22Rv1 (cell line): ENCODE results near the gene PDE6D.

ENCODE experiments used
- H3K27ac ChIP-seq: fragments of 450-650 bp; 2 replicates; pipeline ENCODE4 v1.5.1; 2017
- CTCF ChIP-seq: fragments of 450-650 bp; IDR thresholded peaks from 2 replicates; pipeline ENCODE4 v1.5.1; 2017; ENCODE audit warnings: mild to moderate bottlenecking
- ZFX ChIP-seq: fragments of 450-650 bp; IDR thresholded peaks from 2 replicates; pipeline ENCODE4 v1.6.1; 2017; ENCODE audit warnings: antibody characterized with exemption, borderline replicate concordance

PDE6D gene

GRCh38 chr2:231710799-231711676 is 70.0 kb downstream of the PDE6D start:
- TF ChIP-seq CTCF (no peak), ZFX (no peak)
- H3K27ac ChIP-seq, result peak overlapping the region; percentile 99

- peak; percentile 96 for TF ChIP-seq CTCF
- TF ChIP-seq ZFX, result no peak
- H3K27ac ChIP-seq, result peak overlapping the region; percentile 99
These were observed 70.9 kb downstream of the PDE6D start for GRCh38 chr2:231709981-231710798.

GRCh38 chr2:231709636-231709980 is 71.5 kb downstream of the PDE6D start:
- TF ChIP-seq CTCF (no peak), ZFX (no peak)
- peak overlapping the region; percentile 99 for H3K27ac ChIP-seq

DNA sequence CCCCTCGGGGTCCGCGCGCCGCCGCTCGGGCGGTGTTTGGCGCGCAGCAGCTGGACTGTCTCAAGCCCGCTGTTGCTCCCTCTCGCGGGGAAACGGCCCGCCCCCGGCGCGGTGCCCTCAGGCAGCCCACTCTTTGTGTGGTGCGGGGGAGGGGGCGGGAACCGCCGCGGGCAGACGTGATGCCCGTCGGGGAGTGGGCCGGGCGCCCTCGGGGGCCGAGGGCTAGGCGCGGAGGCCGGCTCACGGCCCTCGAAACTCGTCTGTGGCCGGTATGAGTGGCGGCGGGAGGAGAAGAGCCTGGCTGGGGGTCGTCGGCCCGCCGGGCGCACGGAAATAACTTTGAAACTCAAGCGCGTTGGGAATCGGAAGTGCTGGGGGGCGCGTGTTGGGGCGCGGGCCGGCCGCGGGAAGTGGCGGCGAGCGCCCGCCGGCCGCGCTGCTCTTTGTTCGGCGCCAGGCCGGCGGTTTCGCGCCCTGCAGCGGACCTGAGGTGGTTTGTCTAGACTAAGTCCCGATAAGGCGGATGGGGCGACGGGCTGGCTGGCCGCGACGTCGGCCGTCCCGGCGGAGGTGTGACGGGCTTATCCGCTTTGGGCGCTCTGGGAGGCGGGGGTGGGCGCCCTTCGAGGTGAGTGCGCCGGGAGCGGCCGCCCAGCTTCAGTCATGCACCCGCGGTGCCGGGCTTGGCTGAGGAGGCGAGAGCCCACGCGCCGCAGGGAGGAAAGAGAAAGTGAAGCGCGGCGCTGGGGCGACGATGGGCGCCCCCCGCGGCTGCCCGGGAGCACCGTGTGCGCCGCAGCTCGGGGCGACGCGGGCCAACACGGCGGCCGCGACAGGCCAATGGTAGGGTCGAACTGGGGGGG is 72.1 kb downstream of the PDE6D start:
- H3K27ac ChIP-seq, result peak overlapping the region; percentile 99
- TF ChIP-seq CTCF, result no peak
- TF ChIP-seq ZFX, result no peak

GRCh38 chr2:231707927-231708772 is 72.9 kb downstream of the PDE6D start, which contains the start of gene PTMA:
TSS of gene PTMA (plus strand) at chr2:231708525. CDS start at chr2:231708707, 182 bp downstream.
- TF ChIP-seq ZFX (no peak), CTCF (no peak)

GRCh38 chr2:231707625-231707926 is 73.5 kb downstream of the PDE6D start:
- peak overlapping the region; percentile 99 for H3K27ac ChIP-seq
- no peak for TF ChIP-seq ZFX
- TF ChIP-seq CTCF, result no peak

More at GRCh38 chr2:231707927-231708772, 72.9 kb downstream of the PDE6D start, which contains the start of gene PTMA:
- H3K27ac ChIP-seq, result peak within 1 kb of the TSS; percentile 99
